Measurements from ENCODE around the gene ABHD11. TPM values are rescaled to one million over a fixed set of nuclear protein-coding genes. Genes with fewer than 3 reads are reported as not detected.

Gene ABHD11
- total and polyA plus RNA-seq, 4 donors = 9.9 to 22.3 (median 15.8) TPM

DNA sequence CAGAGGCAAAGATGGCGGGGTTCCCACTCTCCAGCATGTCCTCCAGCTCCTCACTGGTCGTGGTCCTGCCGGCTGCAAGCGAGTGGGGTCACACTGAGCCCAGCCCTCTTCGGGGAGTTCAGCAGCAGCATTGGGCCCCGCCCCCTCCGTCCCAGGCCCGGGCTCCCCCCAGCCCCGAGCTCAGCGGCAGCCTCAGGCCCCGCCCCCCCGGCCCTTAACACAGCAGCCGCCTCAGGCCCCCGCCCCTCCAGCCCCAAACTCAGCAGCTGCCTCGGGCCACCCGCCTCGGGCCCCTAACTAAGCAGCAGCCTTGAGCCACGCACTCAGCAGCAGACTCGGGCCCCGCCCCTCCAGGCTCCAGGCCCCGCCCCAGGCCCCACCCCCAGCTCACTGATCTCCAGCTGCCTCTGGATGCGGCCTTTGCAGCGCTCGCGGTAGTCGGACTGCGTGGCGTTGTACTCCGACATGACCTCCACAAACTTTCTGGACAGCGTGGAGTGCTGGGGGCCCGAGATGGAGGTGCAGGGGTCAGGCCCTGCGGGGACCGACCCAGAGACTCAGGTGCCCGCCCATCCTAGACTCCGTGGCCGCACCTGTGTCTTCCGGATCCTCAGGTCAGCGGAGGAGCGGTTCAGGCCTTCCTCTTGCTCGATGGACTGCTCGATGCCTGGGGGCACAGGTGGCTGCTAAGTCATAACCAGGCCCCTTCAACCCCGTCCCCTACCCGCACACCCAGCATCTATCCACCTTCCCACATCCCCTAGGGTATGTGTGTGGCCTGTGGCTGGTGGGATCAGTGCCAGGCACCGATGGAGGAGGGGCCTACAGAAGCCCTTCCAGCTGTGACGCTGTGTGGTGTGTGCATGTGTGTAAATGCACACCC is 34.6 kb downstream of the ABHD11 start:
- peak overlapping the region; percentile 10 for H3K4me3 ChIP-seq (ENCODE audit: low read depth, low read length)

DNA sequence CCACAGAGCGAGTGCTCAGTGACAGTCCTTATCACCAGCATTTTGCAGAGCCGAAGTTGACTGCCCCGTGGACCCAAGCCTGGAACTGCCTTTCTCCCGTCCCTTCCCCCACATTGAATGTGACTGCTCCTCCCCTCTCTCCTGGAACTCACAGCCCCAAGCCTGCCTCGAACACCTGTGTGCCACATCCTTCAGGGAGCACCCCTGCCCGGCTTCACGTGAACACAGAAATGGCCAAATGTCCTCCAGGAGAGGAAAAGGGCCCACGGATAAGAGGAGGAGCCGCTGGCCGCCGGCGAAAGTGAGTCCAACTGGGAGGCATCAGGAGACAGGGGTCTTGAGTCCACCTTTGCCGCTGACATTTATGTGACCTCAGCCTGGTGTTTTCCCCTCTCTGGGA is 35.4 kb downstream of the ABHD11 start:
- no peak for DNase-seq (ENCODE audit: low read depth in 4 of 6, low spot score in 6 of 6)
- Histone ChIP-seq H3K36me3 (ENCODE audit: control insufficient read depth, insufficient read depth, low read length) (peaks cover 90% of the 10 kb centered on the region), H3K9me3 (ENCODE audit: control insufficient read depth, insufficient read depth, low read length) (no peaks in the 10 kb centered on the region), H3K27ac (ENCODE audit: low read depth, low read length) (no peak overlapping the region), H3K27me3 (ENCODE audit: control insufficient read depth, insufficient read depth, low read length) (no peaks in the 10 kb centered on the region), H3K4me1 (ENCODE audit: control insufficient read depth, insufficient read depth, low read length) (peaks cover 20% of the 10 kb centered on the region), H3K4me3 (ENCODE audit: low read depth, low read length) (no peak overlapping the region)
- WGBS (ENCODE audit: insufficient coverage) = 67% methylated on average over 13 of the region's 13 CpGs

More for the DNA sequence above, 34.6 kb downstream of the ABHD11 start:
- Histone ChIP-seq H3K36me3 (ENCODE audit: control insufficient read depth, insufficient read depth, low read length) (peaks cover 90% of the 10 kb centered on the region), H3K27ac (ENCODE audit: low read depth, low read length) (peak overlapping the region; percentile 3), H3K9me3 (ENCODE audit: control insufficient read depth, insufficient read depth, low read length) (no peaks in the 10 kb centered on the region), H3K27me3 (ENCODE audit: control insufficient read depth, insufficient read depth, low read length) (no peaks in the 10 kb centered on the region), H3K4me1 (ENCODE audit: control insufficient read depth, insufficient read depth, low read length) (peaks cover 20% of the 10 kb centered on the region)
- DNase-seq (ENCODE audit: low read depth in 4 of 6, low spot score in 6 of 6) = peak in 2 of 6 donors; percentile 49 to 72
- 27% methylated on average over 27 of the region's 45 CpGs for WGBS (ENCODE audit: insufficient coverage)

DNA sequence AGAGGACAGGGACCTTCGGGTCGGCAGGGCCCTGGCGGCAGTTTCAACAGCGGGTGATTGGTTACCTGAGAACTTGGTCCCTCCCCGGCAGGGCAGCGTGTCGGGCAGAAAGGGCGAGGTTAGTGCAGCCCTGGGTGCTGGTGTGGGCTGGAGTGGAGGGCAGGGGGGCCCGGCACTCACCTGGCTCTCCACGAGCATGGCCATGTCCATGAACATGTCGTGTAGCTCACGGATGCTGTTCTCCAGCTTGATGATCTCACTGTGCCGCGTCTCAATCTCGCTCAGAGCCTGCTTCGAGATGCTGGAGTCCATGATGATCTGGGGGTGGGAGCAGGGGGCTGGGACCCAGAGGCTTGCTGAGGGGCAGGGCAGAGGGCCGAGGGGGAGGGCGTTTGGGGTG is 35.9 kb downstream of the ABHD11 start:
- Histone ChIP-seq H3K27ac (ENCODE audit: low read depth, low read length) (no peak overlapping the region), H3K36me3 (ENCODE audit: control insufficient read depth, insufficient read depth, low read length) (peaks cover 94% of the 10 kb centered on the region), H3K9me3 (ENCODE audit: control insufficient read depth, insufficient read depth, low read length) (no peaks in the 10 kb centered on the region), H3K4me1 (ENCODE audit: control insufficient read depth, insufficient read depth, low read length) (peaks cover 20% of the 10 kb centered on the region), H3K27me3 (ENCODE audit: control insufficient read depth, insufficient read depth, low read length) (no peaks in the 10 kb centered on the region), H3K4me3 (ENCODE audit: low read depth, low read length) (no peak overlapping the region)
- WGBS (ENCODE audit: insufficient coverage) = 83% methylated on average over 16 of the region's 18 CpGs
- no peak for DNase-seq (ENCODE audit: low read depth in 4 of 6, low spot score in 6 of 6)

DNA sequence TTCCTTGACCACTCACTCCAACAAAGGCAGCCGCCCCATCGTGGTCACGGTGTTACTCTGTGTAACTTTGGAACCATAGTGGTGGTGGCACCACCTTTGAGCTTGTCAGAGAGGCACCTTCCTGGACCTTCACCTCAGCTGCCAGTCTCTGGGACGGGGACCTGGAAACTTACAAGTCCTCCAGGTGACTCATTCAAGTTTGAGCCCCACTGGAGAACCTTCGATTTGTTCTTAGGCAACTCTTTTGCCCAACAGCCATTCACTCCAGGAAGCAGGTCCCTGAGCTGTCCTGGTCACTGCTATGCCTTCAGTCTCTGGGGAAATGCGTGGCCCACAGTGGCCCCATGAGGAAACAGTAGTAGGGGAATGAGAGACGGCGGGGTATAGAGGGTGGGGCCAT is 36.4 kb downstream of the ABHD11 start:
- Histone ChIP-seq H3K27me3 (ENCODE audit: control insufficient read depth, insufficient read depth, low read length) (no peaks in the 10 kb centered on the region), H3K27ac (ENCODE audit: low read depth, low read length) (no peak overlapping the region), H3K4me1 (ENCODE audit: control insufficient read depth, insufficient read depth, low read length) (peaks cover 16% of the 10 kb centered on the region), H3K36me3 (ENCODE audit: control insufficient read depth, insufficient read depth, low read length) (peaks cover 96% of the 10 kb centered on the region), H3K9me3 (ENCODE audit: control insufficient read depth, insufficient read depth, low read length) (no peaks in the 10 kb centered on the region), H3K4me3 (ENCODE audit: low read depth, low read length) (no peak overlapping the region)
- WGBS (ENCODE audit: insufficient coverage) = 79% methylated on average over 8 of the region's 8 CpGs
- DNase-seq (ENCODE audit: low read depth in 4 of 6, low spot score in 6 of 6) = no peak

DNA sequence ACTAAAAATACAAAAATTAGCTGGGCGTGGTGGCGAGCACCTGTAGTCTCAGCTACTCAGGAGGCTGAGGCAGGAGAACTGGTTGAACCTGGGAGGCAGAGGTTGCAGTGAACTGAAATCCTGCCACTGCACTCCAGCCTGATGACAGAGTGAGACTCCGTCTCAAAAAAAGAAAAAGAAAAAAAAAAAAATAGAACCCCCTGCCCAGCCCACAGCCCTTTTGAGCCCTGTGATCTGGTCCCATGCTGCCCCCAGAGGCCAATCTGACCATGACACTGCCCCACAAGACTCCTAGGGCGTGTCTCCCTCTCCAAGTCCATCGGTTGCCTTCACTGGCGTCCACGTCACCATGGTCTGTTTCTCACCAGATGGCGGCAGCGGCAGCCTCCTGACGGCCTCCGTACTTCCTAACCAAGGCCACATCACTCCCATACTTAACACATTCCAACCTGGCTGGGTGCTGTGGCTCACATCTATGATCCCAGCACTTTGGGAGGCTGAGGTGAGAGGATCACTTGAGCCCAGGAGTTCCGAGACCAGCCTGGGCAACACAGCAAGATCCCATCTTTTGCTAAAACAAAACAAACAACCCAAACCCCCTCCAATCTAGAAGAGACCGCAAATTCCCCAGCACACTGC is 37.1 kb downstream of the ABHD11 start:
- no peaks in the 10 kb centered on the region for H3K9me3 ChIP-seq (ENCODE audit: control insufficient read depth, insufficient read depth, low read length)
- H3K27me3 ChIP-seq (ENCODE audit: control insufficient read depth, insufficient read depth, low read length) = no peaks in the 10 kb centered on the region
- WGBS (ENCODE audit: insufficient coverage) = 78% methylated on average over 9 of the region's 13 CpGs
- no peak overlapping the region for H3K27ac ChIP-seq (ENCODE audit: low read depth, low read length)
- DNase-seq (ENCODE audit: low read depth in 4 of 6, low spot score in 6 of 6) = peak in 2 of 6 donors; percentile 40 to 43
- H3K36me3 ChIP-seq (ENCODE audit: control insufficient read depth, insufficient read depth, low read length) = peaks cover 96% of the 10 kb centered on the region
- H3K4me1 ChIP-seq (ENCODE audit: control insufficient read depth, insufficient read depth, low read length) = peaks cover 11% of the 10 kb centered on the region
- H3K4me3 ChIP-seq (ENCODE audit: low read depth, low read length) = no peak overlapping the region

DNA sequence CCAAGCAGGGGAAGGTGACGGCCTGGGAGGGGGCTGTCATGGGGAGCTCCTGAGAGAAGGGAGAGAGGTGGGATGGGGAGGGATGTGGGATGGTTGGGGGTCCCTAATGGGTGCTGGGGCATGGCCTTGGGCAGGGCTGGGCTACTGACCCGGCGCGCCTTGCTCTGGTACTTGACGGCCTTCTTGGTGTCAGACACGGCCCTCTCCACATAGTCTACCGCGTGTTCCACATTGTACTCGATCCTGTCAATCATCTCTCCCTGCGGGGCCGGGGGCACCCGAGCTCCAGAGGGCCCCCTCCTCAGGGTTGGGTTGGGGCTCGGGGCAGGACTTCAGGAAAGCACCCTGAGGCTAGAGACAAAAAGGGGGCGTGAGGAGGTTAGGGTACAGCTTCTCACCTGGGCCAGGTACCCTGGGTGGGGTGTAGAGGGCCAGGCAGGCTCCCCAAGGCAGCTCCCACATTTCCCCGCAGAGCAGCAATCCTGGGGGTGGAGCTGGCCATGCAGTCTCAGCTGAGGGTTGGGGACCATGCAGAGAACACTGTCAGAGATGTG is 37.9 kb downstream of the ABHD11 start:
- Histone ChIP-seq H3K4me3 (ENCODE audit: low read depth, low read length) (no peak overlapping the region), H3K36me3 (ENCODE audit: control insufficient read depth, insufficient read depth, low read length) (peaks cover 93% of the 10 kb centered on the region), H3K9me3 (ENCODE audit: control insufficient read depth, insufficient read depth, low read length) (no peaks in the 10 kb centered on the region), H3K27me3 (ENCODE audit: control insufficient read depth, insufficient read depth, low read length) (no peaks in the 10 kb centered on the region), H3K4me1 (ENCODE audit: control insufficient read depth, insufficient read depth, low read length) (peaks cover 11% of the 10 kb centered on the region), H3K27ac (ENCODE audit: low read depth, low read length) (no peak overlapping the region)
- 96% methylated on average over 13 of the region's 15 CpGs for WGBS (ENCODE audit: insufficient coverage)
- DNase-seq (ENCODE audit: low read depth in 4 of 6, low spot score in 6 of 6) = no peak

DNA sequence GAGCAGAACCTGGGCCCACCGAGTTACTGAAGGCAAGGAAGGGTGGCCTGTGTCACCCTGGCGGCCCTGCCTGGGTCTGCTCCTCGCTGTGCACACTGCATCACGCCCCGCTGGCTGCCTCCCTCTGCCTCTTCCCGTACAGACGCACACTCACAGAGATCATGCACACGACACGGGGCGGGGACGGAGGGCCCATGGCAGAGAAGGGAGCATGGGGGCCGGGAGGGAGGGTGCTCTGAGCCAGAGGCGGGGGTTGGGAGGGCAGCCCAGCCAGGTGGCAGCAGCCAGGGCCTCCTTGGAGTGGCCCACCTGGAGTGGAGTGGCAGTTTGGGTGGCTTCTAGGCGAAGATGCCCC is 38.6 kb downstream of the ABHD11 start:
- Histone ChIP-seq H3K36me3 (ENCODE audit: control insufficient read depth, insufficient read depth, low read length) (peaks cover 93% of the 10 kb centered on the region), H3K27ac (ENCODE audit: low read depth, low read length) (no peak overlapping the region), H3K9me3 (ENCODE audit: control insufficient read depth, insufficient read depth, low read length) (no peaks in the 10 kb centered on the region), H3K4me3 (ENCODE audit: low read depth, low read length) (no peak overlapping the region), H3K4me1 (ENCODE audit: control insufficient read depth, insufficient read depth, low read length) (peaks cover 11% of the 10 kb centered on the region), H3K27me3 (ENCODE audit: control insufficient read depth, insufficient read depth, low read length) (no peaks in the 10 kb centered on the region)
- DNase-seq (ENCODE audit: low read depth in 4 of 6, low spot score in 6 of 6) = no peak
- 93% methylated on average over 8 of the region's 14 CpGs for WGBS (ENCODE audit: insufficient coverage)

DNA sequence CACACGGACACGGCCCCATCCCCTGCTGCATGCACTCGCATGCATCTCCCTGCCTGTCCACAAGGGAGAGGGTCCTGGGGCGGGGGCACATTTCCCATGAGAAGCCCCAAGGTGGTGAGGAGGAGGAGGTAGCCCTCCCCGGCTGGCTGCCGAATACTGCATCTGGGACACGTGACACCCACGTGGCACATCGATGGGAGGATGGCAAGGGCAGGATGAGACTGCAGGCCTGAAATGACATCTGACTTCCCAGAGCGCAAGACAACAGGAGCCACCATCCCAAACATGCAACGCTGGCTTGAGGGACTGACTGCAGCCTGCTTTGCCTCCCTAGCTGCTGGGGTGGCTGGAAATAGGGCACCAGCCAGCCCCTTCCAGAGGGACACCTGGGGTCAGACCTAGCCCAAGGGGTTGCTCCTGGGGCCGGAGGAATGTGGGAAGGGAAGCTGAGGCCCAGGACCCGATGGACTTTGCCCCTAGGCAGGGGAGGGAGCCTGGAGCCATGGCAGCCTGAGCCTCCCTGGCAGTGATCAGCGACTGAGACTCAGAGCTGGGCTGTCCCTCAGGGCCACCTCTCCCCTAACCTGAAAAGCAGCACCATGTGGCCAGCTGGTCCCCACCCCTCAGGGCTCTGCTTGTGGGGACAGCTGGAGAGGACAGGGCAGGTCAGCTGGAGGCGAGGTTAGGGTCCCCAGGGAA is 39.1 kb downstream of the ABHD11 start:
- Histone ChIP-seq H3K9me3 (ENCODE audit: control insufficient read depth, insufficient read depth, low read length) (no peaks in the 10 kb centered on the region), H3K4me1 (ENCODE audit: control insufficient read depth, insufficient read depth, low read length) (peaks cover 6% of the 10 kb centered on the region), H3K27me3 (ENCODE audit: control insufficient read depth, insufficient read depth, low read length) (no peaks in the 10 kb centered on the region), H3K4me3 (ENCODE audit: low read depth, low read length) (no peak overlapping the region), H3K27ac (ENCODE audit: low read depth, low read length) (no peak overlapping the region), H3K36me3 (ENCODE audit: control insufficient read depth, insufficient read depth, low read length) (peaks cover 93% of the 10 kb centered on the region)
- no peak for DNase-seq (ENCODE audit: low read depth in 4 of 6, low spot score in 6 of 6)
- 80% methylated on average over 12 of the region's 15 CpGs for WGBS (ENCODE audit: insufficient coverage)

DNA sequence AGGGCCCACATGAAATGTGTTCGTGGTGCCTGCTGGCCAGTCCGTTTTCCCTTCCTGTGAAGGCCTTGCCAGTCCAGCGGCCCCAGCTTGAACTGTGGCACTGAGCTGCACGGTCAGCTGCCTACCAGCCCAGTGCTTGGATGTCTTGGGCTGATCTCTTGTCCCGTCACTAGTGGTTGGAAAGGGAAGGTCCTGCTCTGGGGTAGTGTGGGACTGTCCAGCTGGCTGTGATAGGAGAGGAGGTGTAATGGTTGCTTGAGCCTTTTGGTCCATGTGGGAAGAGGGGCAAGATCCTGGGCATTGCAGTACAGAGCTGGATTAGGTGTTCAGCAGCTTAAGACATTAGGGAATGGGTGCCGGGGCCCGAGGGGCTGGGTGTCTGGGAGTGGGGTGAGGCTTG is 40.2 kb downstream of the ABHD11 start:
- 93% methylated on average over 6 of the region's 7 CpGs for WGBS (ENCODE audit: insufficient coverage)
- no peak overlapping the region for H3K27ac ChIP-seq (ENCODE audit: low read depth, low read length)
- H3K27me3 ChIP-seq (ENCODE audit: control insufficient read depth, insufficient read depth, low read length) = no peaks in the 10 kb centered on the region
- no peak overlapping the region for H3K4me3 ChIP-seq (ENCODE audit: low read depth, low read length)
- no peaks in the 10 kb centered on the region for H3K9me3 ChIP-seq (ENCODE audit: control insufficient read depth, insufficient read depth, low read length)
- H3K36me3 ChIP-seq (ENCODE audit: control insufficient read depth, insufficient read depth, low read length) = peaks cover 95% of the 10 kb centered on the region
- no peak for DNase-seq (ENCODE audit: low read depth in 4 of 6, low spot score in 6 of 6)
- no peaks in the 10 kb centered on the region for H3K4me1 ChIP-seq (ENCODE audit: control insufficient read depth, insufficient read depth, low read length)

Measured in spinal cord (tissue), 10 donors.